GM12801 (cell line): ENCODE results near the gene TUBB2A.

Experiments used
- CTCF ChIP-seq: IDR thresholded peaks from one replicate; pipeline ENCODE4 v1.5.1; 2011; ENCODE audit warnings: control low read depth; ENCODE audit not compliant: insufficient read length; ENCODE audit errors: extremely low read depth

The TUBB2A gene

DNA sequence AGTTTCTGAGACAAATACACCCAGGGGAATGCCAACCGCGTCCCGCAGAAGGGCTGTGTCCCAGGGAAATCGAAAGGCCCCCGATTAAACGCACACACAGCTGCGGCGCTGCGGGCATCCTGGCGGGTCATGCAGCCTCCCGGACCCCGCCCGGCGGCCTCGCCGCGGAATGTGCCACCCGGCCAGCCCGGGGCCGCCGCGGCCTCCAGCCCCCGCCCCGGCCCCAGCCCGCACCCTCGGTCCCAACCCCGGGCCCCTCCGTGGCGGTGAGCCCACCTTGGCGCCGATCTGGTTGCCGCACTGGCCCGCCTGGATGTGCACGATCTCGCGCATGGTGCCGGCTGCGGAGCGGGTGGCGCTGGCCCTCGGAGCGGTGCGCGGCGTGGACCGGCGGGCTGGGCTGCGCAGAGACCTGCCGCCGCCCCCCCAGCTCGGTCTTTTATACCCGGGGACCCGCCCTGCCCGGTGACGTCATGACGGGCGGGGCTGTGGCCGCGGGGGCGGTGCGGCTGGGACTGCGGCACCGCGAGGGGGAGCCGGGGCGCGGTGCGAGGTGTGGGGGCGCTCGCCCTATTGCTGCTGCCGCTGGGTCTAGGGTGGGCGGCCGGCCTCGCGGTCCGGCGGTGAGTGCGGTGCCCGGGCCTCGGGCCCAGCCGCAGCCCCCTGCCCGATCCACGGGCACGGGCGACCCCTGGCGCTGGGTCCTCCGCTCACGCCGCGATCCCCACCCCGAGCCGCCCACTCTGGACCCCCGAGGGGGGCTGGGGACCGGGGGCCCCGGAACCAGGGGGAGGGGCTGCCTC lies at the start of gene TUBB2A:
TSS of gene TUBB2A (minus strand) at position 414 of the 803 bp plus-strand sequence. CDS start at position 333, 81 bp downstream.
- no peak for TF ChIP-seq CTCF

- TF ChIP-seq CTCF = no peak
Observed at GRCh38 chr6:3206339-3207015, 49.1 kb upstream of the TUBB2A start.

DNA sequence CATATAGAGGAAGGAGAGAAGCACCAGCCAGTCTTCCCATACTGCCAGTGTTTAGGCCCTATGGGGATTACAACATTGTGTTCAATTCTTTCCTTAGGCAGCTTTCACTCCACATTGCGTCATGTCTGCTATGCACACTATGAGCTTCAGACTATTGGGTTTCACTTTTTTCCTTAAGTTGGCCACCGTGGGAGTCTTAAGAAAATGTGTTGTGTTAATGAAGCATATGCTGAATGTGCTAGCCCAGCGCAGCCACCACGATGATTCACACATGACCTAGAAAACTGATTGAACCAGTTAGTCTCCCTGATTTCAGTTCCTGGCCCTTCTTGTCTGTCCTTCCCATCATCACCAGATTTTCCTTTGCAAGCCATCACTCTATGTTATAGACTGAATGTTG lies 48.6 kb upstream of the TUBB2A start:
- TF ChIP-seq CTCF = no peak

DNA sequence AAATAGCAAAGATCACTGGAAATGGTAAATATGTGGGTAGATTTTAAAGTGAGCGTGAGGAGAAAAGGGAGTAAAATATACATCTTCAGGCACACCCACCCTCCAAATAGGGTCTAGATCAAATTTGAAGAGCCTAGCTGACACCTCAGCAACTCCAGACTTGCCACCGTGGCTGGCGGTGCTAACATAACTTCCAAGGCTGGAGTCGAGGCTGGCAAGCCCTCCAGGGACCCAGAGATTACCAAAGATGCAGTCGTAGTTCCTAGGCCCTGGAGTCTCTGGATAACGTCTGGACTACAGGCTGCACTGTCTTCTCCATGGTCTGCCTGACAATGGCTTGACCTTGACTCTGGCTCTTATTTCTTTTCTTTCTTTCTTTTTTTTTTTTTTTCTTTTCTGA lies 47.6 kb upstream of the TUBB2A start:
- TF ChIP-seq CTCF = no peak

DNA sequence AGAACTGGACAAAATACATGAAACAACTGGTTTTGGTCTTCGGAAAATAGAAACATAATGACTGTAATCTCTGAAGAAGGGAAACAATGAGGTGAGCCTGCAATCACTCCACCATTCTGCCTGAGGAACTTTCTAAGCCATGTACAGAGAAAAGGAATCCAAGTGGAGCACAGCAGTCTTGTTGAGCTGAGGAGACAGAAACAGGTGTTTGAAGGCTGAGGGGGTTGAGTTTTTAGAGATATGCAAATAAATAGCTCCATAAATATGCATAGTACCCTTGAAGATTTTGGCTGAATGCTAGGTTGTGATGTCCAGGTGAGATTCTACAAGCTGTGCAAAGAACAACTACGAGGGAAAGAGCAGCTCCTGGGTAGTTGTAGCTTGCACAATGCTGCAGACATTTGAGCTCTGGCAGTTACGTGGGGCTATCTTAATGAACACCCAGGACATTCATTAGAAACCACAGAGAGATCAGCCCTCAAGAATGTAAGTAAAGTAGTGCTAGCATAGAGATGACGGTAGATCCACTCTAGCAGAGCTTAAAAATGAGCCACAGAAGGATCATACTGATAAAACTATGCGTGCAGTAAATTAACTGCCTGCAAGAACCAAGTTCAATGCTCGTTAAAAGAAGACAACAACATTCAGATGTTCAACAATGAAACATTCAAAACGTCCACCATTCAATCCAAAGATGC lies 45.8 kb upstream of the TUBB2A start:
- no peak for TF ChIP-seq CTCF

DNA sequence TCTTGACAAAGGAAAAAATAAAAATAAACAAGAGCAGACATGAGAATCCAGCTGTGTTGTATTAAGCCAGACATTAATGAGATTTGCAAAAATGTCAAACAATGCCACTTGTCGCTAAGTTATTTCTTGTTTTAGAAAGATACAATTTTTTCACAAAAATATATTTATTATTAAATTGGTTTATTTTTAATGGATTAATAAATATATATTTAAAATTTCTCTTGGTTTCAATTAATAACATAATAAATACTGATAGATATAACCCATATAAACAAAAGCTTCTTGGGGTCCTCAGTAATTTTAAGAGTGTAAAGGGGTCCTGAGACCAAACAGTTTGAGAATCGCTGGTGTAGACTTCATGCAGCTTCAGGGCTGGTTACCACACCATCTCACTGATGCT lies 44.0 kb upstream of the TUBB2A start:
- TF ChIP-seq CTCF = no peak

- no peak for TF ChIP-seq CTCF
Observed at GRCh38 chr6:3200682-3201081, 43.3 kb upstream of the TUBB2A start.
